Measurements from ENCODE around the gene CCDC93.
"Not testable (repeated sequence)": the region's sequence is repeated elsewhere in the genome, so short reads cannot be mapped to it uniquely, and the experiment has no call there.

Gene CCDC93

GRCh38 chr2:117952701-117953100 is 61.2 kb downstream of the CCDC93 start:
- no peak for DNase-seq

- no peak for DNase-seq
These were observed 61.6 kb downstream of the CCDC93 start for GRCh38 chr2:117952228-117952627.

GRCh38 chr2:117949806-117950205 is 64.1 kb downstream of the CCDC93 start:
- no peak for DNase-seq

GRCh38 chr2:117948615-117949014 is 65.3 kb downstream of the CCDC93 start:
- no peak for DNase-seq

GRCh38 chr2:117945296-117945695 is 68.6 kb downstream of the CCDC93 start:
- no peak for DNase-seq

GRCh38 chr2:117944816-117945215 is 69.1 kb downstream of the CCDC93 start:
- DNase-seq, result no peak

- DNase-seq, result no peak
These were observed 70.7 kb downstream of the CCDC93 start for GRCh38 chr2:117943013-117943672.

- DNase-seq, result no peak
These were observed 71.3 kb downstream of the CCDC93 start for GRCh38 chr2:117942551-117942950.

GRCh38 chr2:117941693-117942092 is 72.2 kb downstream of the CCDC93 start:
- no peak for DNase-seq

GRCh38 chr2:117940436-117940835 is 73.4 kb downstream of the CCDC93 start:
- DNase-seq, result no peak

GRCh38 chr2:117938611-117939010 is 75.3 kb downstream of the CCDC93 start:
- no peak for DNase-seq

GRCh38 chr2:117936871-117937428 is 76.9 kb downstream of the CCDC93 start:
- no peak for DNase-seq

GRCh38 chr2:117935954-117936353 is 77.9 kb downstream of the CCDC93 start:
- no peak for DNase-seq

- no peak for DNase-seq
These were observed 78.4 kb downstream of the CCDC93 start for GRCh38 chr2:117935456-117935855.

- no peak for DNase-seq
These were observed 80.0 kb downstream of the CCDC93 start for GRCh38 chr2:117933884-117934354.

- no peak for DNase-seq
These were observed 81.9 kb downstream of the CCDC93 start for GRCh38 chr2:117931978-117932377.

- DNase-seq, result no peak
These were observed 82.6 kb downstream of the CCDC93 start for GRCh38 chr2:117931266-117931665.

GRCh38 chr2:117930775-117931174 is 83.1 kb downstream of the CCDC93 start:
- no peak for DNase-seq

- not testable (repeated sequence) for DNase-seq
These were observed 90.4 kb downstream of the CCDC93 start for GRCh38 chr2:117923471-117923870.

- DNase-seq, result no peak
These were observed 92.3 kb downstream of the CCDC93 start for GRCh38 chr2:117921520-117921919.

GRCh38 chr2:117918608-117919007 is 95.3 kb downstream of the CCDC93 start:
- DNase-seq, result no peak

GRCh38 chr2:117917223-117917917 is 96.5 kb downstream of the CCDC93 start:
- no peak for DNase-seq

GRCh38 chr2:117902933-117903332 is 110.9 kb downstream of the CCDC93 start:
- no peak for DNase-seq

GRCh38 chr2:117888897-117889296 is 125.0 kb downstream of the CCDC93 start:
- DNase-seq, result no peak

Data from stimulated activated CD4-positive, alpha-beta T cell treated with anti-CD3 and anti-CD28 coated beads, Interleukin-2, amount 100 ng/mL, for 24 hours (primary cell).